Measurements from ENCODE around the gene B3GNT9.

- TF ChIP-seq FOXM1 (IDR thresholded peaks at IDR 0.05; ENCODE audit: borderline replicate concordance, low read depth) (no peak), REST (IDR thresholded peaks at IDR 0.05; ENCODE audit: low read depth) (no peak), RAD21 (IDR thresholded peaks at IDR 0.05; ENCODE audit: low read depth) (no peak), NFIC (IDR thresholded peaks at IDR 0.05) (no peak)
Measured at GRCh38 chr16:67104061-67104460, 46.7 kb downstream of the B3GNT9 start.
